SHP77 (cell line): ENCODE data around the gene KCNN4.
A peak's percentile ranks its signal among the peaks of the same experiment; 100 is the strongest.
"Not testable (repeated sequence)": the region's sequence is repeated elsewhere in the genome, so short reads cannot be mapped to it uniquely, and the experiment has no call there.

ENCODE experiments used
- DNase-seq, 2 experiments: peaks; one replicate each; lab custom pipeline; 2025; lab: John Stamatoyannopoulos, UW

The KCNN4 gene

DNA sequence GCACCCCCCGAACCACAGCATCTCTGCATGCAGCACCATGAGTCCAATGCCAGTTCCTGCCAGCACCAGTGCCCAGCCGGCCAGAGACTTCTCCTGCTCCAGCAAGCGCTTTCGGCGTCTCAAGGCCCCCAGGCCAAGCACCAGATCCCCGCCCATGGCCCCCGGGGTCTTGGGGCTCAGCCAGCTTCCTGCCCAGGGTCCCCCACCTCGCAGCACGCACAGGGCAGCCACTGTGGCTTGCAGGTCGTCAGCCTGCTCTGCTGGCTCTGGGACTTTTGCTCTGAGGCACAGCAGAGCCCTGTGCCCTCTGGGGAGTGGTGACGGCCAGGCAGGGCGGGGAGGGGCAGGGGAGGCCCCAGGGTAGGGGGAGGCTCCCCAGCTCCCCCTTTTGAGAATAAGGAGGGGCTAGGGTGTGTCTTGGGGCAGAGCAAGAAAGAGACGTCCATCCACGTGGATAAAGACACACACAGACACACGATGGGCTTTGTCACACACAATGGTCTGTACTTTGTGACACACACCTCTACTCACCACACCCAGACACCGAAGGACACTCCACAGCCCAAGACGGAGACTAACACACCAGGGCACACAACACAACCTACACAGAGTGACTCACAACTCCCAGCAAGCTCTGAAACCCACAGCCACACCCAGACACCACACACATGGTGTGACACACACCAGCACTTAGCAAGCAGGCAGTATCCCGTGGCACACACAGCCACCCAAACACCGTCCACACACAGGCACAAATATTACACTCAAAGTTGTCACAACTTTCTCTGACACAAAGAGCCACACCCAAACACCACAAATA, at the start of gene KCNN4:
Gene KCNN4, minus strand, starts transcription at position 268 of the 820 bp plus-strand sequence. Its CDS starts 112 bp downstream, at position 156.
- no peak for DNase-seq

DNA sequence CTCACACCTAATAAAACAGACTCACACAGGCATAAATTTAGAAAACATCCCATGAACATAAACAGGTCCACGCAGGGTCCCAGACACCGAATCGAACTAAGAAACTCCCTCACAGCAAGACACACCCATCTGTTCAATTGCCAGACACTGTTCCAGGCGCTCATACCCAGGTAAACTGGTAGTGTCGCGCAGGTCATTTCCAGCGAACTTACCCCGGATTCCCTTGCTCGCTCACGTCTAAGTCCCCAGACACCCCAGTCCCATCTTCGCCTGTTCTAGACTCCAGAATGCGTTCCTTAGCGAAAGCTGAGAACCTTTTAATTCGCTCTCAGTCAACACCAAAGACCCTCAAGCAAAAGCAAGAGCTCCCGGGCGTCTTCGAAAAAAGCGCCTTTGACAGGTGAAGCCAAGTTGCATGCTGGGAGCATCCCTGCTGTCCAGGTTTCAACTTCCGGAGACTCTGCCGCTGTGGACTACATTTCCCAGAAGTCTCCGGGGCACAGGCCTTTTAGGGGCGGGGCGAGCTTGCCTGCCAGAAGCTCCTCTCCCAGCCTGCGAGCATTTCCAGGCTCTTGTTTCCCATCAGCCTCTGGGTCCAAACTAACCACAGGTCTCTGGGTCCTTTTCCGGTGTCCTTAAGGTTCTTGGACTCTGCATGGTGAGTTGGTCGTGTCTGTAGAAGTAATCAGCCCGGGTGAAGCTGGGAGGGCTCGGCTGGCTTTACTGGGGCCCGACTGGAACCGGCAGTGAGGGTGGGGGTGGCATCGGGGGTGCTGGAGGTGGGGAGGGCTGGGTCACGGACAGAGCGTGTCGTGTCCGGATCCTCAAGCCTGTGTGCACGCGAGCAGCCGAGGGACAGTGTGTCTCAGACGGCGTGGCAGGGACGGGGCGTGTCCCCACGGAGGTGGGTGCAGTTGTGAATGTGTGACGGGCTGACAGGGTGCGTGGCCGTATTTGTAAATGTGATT, 46.3 kb upstream of the KCNN4 start, which contains the start of gene ZNF283:
Gene ZNF283, plus strand, starts transcription at position 535 of the 968 bp plus-strand sequence. CDS start 6,184 bp downstream, outside the sequence.
- DNase-seq: peak; percentile 88 to 93

DNA sequence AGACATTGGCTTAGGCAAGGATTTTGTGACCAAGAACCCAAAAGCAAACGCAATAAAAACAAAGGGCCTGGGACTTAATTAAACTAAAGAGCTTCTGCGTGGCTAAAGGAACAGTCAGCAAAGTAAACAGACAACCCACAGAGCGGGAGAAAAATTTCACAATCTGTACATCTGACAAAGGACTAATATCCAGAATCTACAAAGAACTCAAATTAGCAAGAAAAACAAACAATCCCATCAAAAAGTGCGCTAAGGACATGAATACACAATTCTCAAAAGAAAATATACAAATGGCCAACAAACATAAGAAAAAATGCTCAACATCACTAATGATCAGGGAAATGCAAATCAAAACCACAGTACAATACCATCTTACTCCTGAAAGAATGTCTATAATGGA, 43.8 kb upstream of the KCNN4 start:
- not testable (repeated sequence) for DNase-seq

DNA sequence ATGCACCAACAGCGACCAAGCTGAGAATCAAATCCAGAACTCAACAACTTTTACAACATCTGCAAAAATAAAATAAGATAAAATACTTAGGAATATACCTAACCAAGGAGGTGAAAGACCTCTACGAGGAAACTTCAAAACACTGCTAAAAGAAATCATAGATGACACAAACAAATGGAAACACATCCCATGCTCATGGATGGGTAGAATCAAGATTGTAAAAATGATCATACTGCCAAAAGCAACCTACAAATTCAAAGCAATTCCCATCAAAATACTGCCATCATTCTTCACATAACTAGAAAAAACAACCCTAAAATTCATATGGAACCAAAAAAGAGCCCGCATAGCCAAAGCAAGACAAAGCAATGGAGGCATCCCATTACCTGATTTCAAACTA, 43.1 kb upstream of the KCNN4 start:
- not testable (repeated sequence) for DNase-seq

DNA sequence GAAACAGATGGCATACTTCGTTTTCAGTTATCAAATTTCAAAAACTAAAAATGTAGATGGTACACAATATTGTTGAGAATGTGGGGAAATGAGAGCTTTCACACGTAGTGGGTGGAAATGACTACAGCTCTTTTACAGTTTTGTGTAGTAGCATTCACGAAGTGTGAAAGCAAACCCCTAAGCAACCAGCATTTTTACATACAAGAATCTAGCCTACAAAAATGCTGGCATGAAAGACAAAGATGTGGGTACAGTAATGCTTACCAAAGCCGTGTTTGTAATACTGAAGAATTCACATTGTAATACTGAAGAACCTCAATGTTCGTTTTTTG, 40.1 kb upstream of the KCNN4 start:
- DNase-seq: no peak

DNA sequence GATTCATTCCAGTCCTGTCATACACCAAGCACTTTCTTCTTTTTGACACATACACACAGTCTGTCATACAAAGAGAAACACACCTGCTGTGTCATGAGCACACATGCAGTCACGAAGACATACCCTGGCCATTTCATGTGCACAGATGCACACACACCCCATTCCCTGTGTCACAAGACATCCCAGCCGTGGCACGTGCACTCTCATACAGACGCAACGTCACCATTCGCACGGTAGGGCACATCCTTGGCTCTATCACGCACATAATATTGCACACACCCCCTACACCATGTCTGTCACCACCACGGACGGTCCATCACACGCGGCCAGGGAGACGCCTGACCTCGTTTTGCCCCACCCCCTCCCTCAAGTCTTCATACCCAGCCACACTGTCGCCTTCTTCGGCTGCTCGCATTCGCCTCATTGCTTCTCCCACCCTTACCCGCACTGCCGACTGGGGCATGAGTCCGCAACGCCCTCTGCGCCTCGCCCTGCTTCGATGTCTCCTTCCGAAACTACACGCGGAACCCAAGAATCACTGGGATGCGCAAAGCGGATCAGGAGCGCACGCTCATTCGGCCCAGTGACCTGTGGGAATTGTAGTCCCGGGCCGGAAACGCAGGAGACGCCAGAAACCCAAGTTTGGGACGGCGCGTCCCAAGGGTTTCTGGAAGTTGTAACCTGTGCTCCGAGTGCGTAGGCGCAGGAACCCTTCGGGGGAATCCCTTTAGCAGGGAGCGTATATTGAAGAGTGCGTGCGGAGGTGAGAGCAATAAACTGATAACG, 39.5 kb upstream of the KCNN4 start:
- no peak for DNase-seq

DNA sequence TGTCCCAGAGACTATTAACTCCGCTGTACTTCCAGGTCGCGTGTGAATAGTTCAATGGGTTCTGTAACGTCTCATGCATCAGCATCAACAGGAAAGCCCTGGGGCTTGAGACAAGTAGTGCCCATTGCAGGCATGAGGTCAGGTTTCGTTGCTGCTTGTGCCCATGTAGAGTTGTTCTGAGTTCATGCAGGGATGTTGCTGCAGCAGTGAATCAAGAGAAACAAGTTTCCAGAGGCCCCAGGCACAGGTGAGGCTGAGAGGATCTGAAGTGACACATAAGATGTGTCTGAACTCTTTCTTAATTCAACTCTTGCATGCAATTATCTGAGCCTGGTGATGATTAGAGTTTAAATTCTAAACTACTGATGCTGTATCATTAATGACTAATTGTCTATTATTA, 37.7 kb upstream of the KCNN4 start:
- no peak for DNase-seq

DNA sequence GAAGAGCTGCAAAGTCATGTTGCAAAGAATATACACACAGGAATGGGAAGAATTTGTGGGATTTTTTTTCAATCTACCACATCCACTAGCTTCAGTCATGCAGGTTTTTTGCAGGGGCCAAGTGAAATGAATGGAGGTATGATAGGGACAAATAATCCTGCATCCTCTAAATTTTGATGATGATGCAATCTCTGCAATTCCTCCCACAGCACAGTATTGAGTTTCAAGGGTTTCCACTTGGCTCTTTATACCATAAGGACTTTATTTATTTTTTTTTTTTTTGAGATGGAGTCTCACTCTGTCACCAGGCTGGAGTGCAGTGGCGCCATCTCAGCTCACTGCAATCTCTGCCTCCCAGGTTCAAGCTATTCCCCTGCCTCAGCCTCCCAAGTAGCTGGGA, 36.7 kb upstream of the KCNN4 start:
- not testable (repeated sequence) for DNase-seq

DNA sequence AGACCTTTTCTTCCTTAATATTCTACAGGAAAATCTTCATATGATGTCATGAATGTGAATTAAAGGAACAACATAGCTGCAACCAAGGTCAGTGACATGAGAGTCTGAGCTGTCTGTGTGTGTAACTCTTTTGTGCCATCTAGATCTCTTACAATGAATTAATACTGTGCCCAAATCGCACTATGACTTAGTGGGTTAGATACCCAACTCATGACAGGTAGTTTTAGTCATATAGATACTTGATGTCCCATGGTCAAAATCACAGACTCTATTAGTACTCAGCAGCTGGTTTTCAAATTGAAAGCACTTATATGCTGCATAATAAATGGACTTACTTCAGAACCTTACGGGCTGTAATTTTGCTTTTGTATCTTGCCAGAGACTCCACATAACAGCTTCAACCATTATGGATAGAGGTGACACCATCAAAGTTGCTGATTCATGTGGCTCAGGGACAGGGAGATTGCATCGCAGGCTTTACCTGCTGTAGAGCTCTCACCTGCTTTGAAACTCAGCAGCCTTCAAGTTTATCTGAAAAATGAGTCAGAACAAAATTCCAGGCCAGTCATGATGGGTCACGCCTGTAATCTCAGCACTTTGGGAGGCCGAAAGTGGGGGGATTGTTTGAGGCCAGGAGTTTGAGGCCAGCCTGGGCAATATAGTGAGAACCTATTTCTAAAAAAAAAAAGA, 34.0 kb upstream of the KCNN4 start:
- DNase-seq: no peak

DNA sequence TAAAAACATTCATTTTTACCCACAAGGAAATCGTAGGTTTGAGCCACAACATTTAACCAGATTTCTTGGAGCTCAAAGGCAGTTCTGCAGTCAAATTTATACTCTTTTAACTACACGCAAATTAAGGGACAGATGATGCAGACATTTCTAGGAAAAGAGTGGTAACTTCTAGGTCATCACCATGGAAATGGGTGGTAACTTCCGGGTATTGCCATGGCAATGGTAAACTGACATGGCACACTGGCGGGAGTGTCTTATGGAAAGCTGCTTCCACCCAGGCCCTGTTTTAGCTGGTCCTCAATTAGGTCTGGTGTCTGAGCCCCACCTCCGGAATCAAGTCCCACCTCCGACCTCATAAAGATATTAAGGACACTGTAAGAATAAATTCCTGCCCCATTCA, 31.9 kb upstream of the KCNN4 start:
- no peak for DNase-seq

DNA sequence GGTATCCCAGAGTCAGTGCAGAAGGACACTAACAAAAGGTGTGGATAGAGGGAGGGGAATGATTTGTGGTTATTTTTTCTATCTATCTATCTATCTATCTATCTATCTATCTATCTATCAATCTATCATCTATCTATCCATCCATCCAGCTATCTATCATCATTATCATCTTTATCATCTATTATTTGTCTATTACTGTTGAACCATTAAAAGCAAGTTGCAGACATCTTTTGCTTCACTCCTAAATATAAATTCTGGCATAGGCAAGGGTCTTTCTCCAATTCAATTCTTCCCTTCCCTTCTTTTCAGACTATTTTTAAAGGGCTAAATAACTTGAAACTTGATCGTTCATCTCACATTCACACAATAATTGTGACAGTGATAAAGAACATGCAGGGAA, 31.5 kb upstream of the KCNN4 start:
- no peak for DNase-seq

DNA sequence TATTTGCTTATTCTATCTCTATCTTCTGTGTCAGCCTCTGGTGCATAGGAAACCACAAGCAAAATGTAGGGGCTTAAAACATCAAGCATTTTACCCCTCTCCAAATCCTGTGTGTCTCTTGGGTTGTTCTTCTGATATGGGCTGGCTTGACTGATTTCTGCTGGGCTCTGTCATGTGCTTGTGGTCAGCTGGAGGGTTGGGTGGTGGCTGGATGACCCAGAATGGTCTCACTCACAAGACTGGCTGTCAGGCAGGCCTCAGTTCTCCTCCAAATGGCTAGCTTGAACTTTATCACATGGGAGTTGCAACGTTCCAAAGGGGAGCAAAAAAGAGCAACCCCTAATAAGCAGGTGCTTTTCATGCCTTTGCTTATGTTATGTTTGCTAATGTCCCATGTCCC, 31.1 kb upstream of the KCNN4 start:
- DNase-seq: no peak

DNA sequence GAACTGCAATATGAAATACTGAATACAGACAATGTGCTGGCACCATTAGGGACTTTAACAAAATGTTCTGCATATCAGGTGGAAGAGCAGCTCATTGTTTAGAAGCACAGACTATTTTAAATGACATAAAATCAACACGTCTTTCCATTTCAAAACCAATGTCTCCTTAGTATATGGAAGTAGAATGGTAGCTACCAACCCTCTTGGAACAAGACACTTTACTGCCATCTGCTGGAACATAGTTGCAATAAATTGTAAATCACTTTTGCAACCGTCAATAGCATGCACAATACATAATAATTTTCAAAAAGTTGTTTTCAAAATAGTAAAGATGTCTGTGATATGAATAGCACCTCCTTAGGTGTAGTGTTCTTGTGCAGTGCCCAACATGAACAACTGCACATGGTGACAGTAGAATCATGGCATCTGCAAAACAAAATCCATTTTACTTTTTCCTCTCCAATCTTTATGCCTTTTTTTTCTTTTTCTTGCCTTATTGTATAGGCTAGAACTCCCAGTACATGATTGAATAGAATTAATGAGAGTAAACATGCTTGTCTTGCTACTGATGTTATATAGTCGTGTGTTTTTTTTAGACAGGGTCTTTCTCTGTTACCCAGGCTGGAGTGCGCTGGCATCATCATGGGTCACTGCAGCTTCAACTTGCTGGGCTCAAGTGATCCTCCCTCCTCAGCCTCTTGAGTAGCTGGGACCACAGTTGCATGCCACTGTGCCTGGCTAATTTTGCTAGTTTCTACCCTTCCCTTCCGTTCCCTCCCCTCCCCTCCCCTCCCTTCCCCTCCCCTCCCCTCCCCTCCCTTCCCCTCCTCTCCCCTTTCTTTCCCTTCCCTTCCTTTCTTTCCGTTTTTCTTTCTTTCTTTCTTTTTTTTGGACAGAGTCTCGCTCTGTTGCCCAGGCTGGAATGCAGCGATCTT, 29.3 kb upstream of the KCNN4 start:
- peak; percentile 52 to 64 for DNase-seq

DNA sequence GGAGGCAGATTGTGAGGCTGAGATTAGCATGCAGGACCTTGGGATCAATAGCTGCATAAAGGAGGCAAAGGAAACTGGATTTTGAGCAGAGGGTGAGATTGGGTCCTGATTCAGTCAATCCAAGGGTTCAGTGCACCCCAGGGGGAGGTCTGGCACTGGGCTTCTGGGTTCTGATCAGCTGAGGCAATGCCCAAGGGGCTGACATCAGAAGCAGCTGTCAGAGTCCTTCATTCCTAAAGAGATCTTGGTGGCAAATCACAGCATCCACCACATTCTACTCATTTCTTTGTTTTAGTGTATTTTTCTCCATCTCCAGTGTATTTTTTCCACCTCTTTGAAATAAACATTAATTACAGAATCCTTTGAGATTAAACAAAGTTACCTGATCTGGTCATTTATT, 26.9 kb upstream of the KCNN4 start:
- no peak for DNase-seq

DNA sequence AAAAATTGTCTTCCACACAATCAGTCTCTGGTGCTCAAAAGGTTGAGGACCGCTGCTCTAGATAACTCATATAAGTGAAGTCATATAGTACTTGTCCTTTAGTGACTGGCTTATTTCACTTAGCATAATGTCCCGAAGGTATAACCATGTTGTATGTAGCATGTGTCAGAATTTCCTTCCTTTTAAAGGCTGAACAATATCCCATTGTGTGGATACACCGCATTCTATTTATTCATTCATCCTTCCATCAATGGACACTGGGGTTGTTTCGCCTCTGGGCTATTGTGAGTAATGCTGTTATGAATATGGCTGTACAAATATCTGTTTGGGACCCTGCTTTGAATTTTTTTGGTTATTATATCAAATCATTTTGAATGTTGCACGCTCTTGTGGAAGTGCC, 26.1 kb upstream of the KCNN4 start:
- DNase-seq: no peak

DNA sequence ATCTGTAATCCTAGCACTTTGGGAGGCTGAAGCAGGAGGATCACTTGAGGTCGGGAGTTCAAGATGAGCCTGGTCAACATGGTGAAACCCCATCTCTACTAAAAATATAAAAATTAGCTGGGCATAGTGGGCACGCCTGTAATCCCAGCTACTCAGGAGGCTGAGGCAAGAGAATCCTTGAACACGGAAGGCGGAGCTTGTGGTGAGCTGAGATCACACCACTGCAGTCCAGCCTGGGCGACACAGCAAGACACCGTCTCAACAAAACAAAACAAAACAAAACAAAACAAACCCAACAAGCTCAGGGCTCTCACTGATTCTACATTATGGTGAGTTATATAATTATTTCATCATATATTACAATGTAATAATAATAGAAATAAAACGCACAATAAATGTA, 25.6 kb upstream of the KCNN4 start:
- not testable (repeated sequence) for DNase-seq

DNA sequence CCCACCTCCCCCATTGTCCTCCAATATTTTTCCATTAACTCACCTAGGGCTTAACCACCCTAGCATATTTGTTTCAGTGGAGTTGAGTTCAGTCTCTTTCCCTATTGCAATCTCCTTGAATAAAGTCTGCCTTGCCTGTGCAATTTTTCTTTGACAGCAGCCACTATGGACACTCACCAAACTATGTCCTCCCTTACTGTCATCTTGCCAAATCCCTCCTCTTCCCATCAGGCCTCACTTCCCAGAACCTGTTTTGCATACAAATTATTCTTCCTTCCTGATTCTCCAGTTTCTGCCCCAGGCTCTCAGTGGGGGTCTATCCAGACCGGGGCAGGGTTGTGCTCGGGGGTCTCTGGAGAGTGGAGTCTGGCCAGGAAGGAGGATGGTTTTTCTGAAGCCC, 23.7 kb upstream of the KCNN4 start:
- DNase-seq: no peak

DNA sequence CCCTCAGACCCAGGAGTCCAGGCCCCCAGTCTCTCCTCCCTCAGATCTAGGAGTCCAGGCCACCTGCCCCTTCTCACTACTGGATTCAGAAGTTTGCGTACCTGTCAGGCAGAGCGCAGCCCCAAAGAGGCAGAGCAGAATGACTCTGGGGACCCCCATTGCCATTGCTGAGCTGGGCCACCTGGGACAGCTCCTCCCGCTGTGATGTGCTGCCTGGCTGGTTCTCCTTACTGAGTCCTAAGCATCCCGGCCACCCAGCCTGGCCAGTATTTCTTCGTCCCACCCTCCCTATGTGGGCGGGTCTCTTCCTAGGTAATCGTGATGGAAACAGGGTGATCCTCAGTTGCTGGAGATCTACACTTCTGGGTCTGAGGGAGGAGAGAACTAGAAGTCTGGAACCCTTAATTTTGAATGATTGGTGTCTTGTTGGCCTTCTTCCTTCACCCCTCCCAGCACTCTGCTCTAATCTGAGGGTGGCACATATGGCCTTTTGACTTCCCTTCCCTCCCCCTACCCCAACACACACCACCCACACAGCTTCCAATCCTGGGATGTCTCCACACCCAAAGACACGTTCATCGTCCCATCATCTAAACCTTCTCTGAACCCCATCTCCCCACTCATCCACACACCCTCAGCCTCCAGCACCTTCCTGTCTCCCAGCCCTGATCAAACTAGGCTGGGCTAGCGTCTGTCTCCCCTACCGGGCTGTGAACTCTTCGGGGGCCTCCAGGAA, 21.6 kb upstream of the KCNN4 start, which contains the start of gene LYPD5:
Gene LYPD5, minus strand, starts transcription at position 232 of the 736 bp plus-strand sequence. Its CDS starts 67 bp downstream, at position 165.
- DNase-seq: no peak

DNA sequence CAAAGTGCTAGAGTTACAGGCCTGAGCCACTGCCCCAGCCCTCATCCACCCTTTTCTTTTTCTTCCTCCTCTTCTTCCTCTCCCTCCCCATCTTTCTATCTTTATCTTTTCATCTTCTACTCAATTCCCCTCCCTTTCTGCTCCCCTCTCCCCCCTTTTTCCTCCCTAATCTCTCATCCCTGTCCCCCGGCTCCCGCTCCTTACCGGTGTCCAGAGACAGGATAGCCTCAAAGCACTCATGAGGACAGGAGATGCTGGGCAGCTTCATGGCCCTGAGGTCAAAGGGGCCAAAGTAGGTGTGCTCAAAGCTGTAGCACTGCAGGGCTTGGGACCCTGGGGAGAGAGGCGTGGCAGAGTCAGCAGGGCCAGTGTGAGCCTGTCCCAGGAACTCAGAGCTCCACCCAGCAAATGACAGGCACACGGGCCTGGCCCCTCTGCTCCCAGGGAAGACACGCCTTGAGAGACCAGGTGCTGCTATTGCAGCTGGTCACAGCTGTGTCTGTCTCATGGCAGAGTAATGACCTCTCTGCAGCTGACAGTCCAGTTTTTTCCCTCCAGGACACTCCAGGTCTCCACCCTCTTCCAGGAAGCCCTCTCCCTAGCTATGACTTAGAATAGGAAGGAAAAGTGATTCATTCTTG, 18.8 kb upstream of the KCNN4 start:
- no peak for DNase-seq
